ENCODE measurements around the gene POFUT2.

- no peak for TF ChIP-seq CTCF (IDR thresholded peaks at IDR 0.05)
- TF ChIP-seq POLR2A (IDR thresholded peaks at IDR 0.05): no peak
Measured at GRCh38 chr21:45234965-45235364, 52.7 kb downstream of the POFUT2 start.
